ENCODE results near the gene SH3YL1. TPM values are rescaled to one million over a fixed set of nuclear protein-coding genes. Genes with fewer than 3 reads are reported as not detected.

The SH3YL1 gene
- total and polyA plus RNA-seq, 7 donors: 17.4 to 119 (median 33.5) TPM

- 52 to 76% methylated on average over 2 of the region's 2 CpGs for WGBS, 2 donors
- DNase-seq: no peak
- Histone ChIP-seq H3K27ac (no peak overlapping the region), H3K4me3 (no peak overlapping the region), H3K4me1 (no peaks in the 10 kb centered on the region), H3K36me3 (no peaks in the 10 kb centered on the region), H3K9me3 (no peaks in the 10 kb centered on the region), H3K27me3 (peaks cover 0 to 8% (median 0%) of the 10 kb centered on the region in 3 donors)
- no peak for TF ChIP-seq POLR2AphosphoS5 (IDR thresholded peaks at IDR 0.05)
- no peak for TF ChIP-seq POLR2A (IDR thresholded peaks at IDR 0.05)
- TF ChIP-seq EP300 (IDR thresholded peaks at IDR 0.05): no peak
- no peak for TF ChIP-seq CTCF (IDR thresholded peaks at IDR 0.05)
- intact Hi-C loops (cut with DNase I): no loop called here
Observed at GRCh38 chr2:203984-204383, 59.8 kb downstream of the SH3YL1 start.

- H3K9me3 ChIP-seq: no peaks in the 10 kb centered on the region
- intact Hi-C loops (cut with DNase I): no loop called here
- no peaks in the 10 kb centered on the region for H3K36me3 ChIP-seq
- H3K4me3 ChIP-seq: no peak overlapping the region
- no peak for DNase-seq
- peaks cover 0 to 7% (median 0%) of the 10 kb centered on the region in 3 donors for H3K27me3 ChIP-seq
- H3K4me1 ChIP-seq: no peaks in the 10 kb centered on the region
- H3K27ac ChIP-seq: no peak overlapping the region
- 88 to 89% methylated on average over 8 of the region's 8 CpGs for WGBS, 2 donors
- TF ChIP-seq EP300 (IDR thresholded peaks at IDR 0.05) (no peak), POLR2AphosphoS5 (IDR thresholded peaks at IDR 0.05) (no peak), POLR2A (IDR thresholded peaks at IDR 0.05) (no peak), CTCF (IDR thresholded peaks at IDR 0.05) (no peak)
Observed at GRCh38 chr2:203401-203800, 60.4 kb downstream of the SH3YL1 start.

- Histone ChIP-seq H3K4me1 (no peaks in the 10 kb centered on the region), H3K27ac (no peak overlapping the region), H3K36me3 (no peaks in the 10 kb centered on the region), H3K9me3 (no peaks in the 10 kb centered on the region), H3K4me3 (no peak overlapping the region), H3K27me3 (peaks cover 0 to 2% (median 0%) of the 10 kb centered on the region in 3 donors)
- TF ChIP-seq EP300 (IDR thresholded peaks at IDR 0.05): no peak
- no peak for TF ChIP-seq POLR2AphosphoS5 (IDR thresholded peaks at IDR 0.05)
- no peak for TF ChIP-seq POLR2A (IDR thresholded peaks at IDR 0.05)
- no peak for TF ChIP-seq CTCF (IDR thresholded peaks at IDR 0.05)
- WGBS, 2 donors: 81 to 89% methylated on average over 6 of the region's 6 CpGs
- intact Hi-C loops (cut with DNase I): no loop called here
- no peak for DNase-seq
Observed at GRCh38 chr2:202945-203344, 60.9 kb downstream of the SH3YL1 start.

- Histone ChIP-seq H3K9me3 (no peaks in the 10 kb centered on the region), H3K4me3 (no peak overlapping the region), H3K27ac (no peak overlapping the region), H3K36me3 (no peaks in the 10 kb centered on the region), H3K27me3 (no peaks in the 10 kb centered on the region), H3K4me1 (no peaks in the 10 kb centered on the region)
- WGBS, 2 donors: 90% methylated on average over 9 of the region's 9 CpGs
- no peak for DNase-seq
- TF ChIP-seq CTCF (IDR thresholded peaks at IDR 0.05) (no peak), POLR2AphosphoS5 (IDR thresholded peaks at IDR 0.05) (no peak), EP300 (IDR thresholded peaks at IDR 0.05) (no peak), POLR2A (IDR thresholded peaks at IDR 0.05) (no peak)
- intact Hi-C loops (cut with DNase I): no loop called here
Observed at GRCh38 chr2:201648-202433, 62.0 kb downstream of the SH3YL1 start.
